Skeletal muscle satellite cell (primary cell): ENCODE data around the gene PPP1R3E.
A peak's percentile ranks its signal among the peaks of the same experiment; 100 is the strongest.
"Not testable (repeated sequence)": the region's sequence is repeated elsewhere in the genome, so short reads cannot be mapped to it uniquely, and the experiment has no call there.

Source experiments
- H3K27me3 ChIP-seq: 2 replicates; pipeline ENCODE4 v1.7.0; 2013; ENCODE audit warnings: low read length; ENCODE audit not compliant: control insufficient read depth, insufficient read depth
- H3K36me3 ChIP-seq: 2 replicates; pipeline ENCODE4 v1.7.0; 2013; ENCODE audit warnings: mild to moderate bottlenecking, control low read depth, low read length; ENCODE audit not compliant: insufficient read depth
- H3K4me1 ChIP-seq: 2 replicates; pipeline ENCODE4 v1.7.0; 2013; ENCODE audit warnings: low read length; ENCODE audit not compliant: control insufficient read depth, insufficient read depth
- H3K4me2 ChIP-seq: 2 replicates; pipeline ENCODE4 v1.7.0; 2013; ENCODE audit warnings: mild to moderate bottlenecking, low read length
- H3K4me3 ChIP-seq: 2 replicates; pipeline ENCODE4 v1.7.0; 2013; ENCODE audit warnings: low read length
- H3K9ac ChIP-seq: 2 replicates; pipeline ENCODE4 v1.7.0; 2013; ENCODE audit warnings: mild to moderate bottlenecking, low read depth, low read length, moderate library complexity
- H3K9me3 ChIP-seq: replicated peaks from 2 replicates; pipeline ENCODE4 v1.7.0; 2013; ENCODE audit warnings: mild to moderate bottlenecking, control low read depth, low read length

The PPP1R3E gene

GRCh38 chr14:23335623-23336022, 33.0 kb upstream of the PPP1R3E start:
- Histone ChIP-seq H3K9me3 (no peaks in the 10 kb centered on the region), H3K4me1 (no peaks in the 10 kb centered on the region), H3K36me3 (no peaks in the 10 kb centered on the region), H3K4me2 (no peak overlapping the region), H3K9ac (no peak overlapping the region), H3K27me3 (peaks cover 23% of the 10 kb centered on the region), H3K4me3 (no peak overlapping the region)

- Histone ChIP-seq H3K4me2 (no peak overlapping the region), H3K9me3 (no peaks in the 10 kb centered on the region), H3K9ac (no peak overlapping the region), H3K27me3 (peaks cover 3% of the 10 kb centered on the region), H3K36me3 (peaks cover 27% of the 10 kb centered on the region), H3K4me3 (no peak overlapping the region), H3K4me1 (peaks cover 4% of the 10 kb centered on the region)
These were observed 25.5 kb upstream of the PPP1R3E start for GRCh38 chr14:23327947-23328744.

- H3K4me3 ChIP-seq, result no peak overlapping the region
- no peaks in the 10 kb centered on the region for H3K9me3 ChIP-seq
- no peak overlapping the region for H3K4me2 ChIP-seq
- peaks cover 10% of the 10 kb centered on the region for H3K4me1 ChIP-seq
- no peaks in the 10 kb centered on the region for H3K27me3 ChIP-seq
- H3K36me3 ChIP-seq, result peaks cover 30% of the 10 kb centered on the region
- no peak overlapping the region for H3K9ac ChIP-seq
These were observed 24.1 kb upstream of the PPP1R3E start for GRCh38 chr14:23326491-23327332.

- H3K4me3 ChIP-seq, H3K27me3 ChIP-seq, H3K4me2 ChIP-seq, H3K9ac ChIP-seq, H3K9me3 ChIP-seq: not testable (repeated sequence)
- peaks cover 30% of the 10 kb centered on the region for H3K36me3 ChIP-seq
- peaks cover 10% of the 10 kb centered on the region for H3K4me1 ChIP-seq
These were observed 23.1 kb upstream of the PPP1R3E start for GRCh38 chr14:23325746-23326145.

- Histone ChIP-seq H3K9me3 (no peaks in the 10 kb centered on the region), H3K27me3 (no peaks in the 10 kb centered on the region), H3K4me3 (no peak overlapping the region), H3K9ac (no peak overlapping the region), H3K36me3 (peaks cover 36% of the 10 kb centered on the region), H3K4me1 (peaks cover 15% of the 10 kb centered on the region), H3K4me2 (no peak overlapping the region)
These were observed 22.3 kb upstream of the PPP1R3E start for GRCh38 chr14:23324993-23325392.

- Histone ChIP-seq H3K4me2 (no peak overlapping the region), H3K9ac (no peak overlapping the region), H3K36me3 (peaks cover 42% of the 10 kb centered on the region), H3K27me3 (no peaks in the 10 kb centered on the region), H3K4me1 (peaks cover 15% of the 10 kb centered on the region), H3K9me3 (no peaks in the 10 kb centered on the region), H3K4me3 (no peak overlapping the region)
These were observed 21.8 kb upstream of the PPP1R3E start for GRCh38 chr14:23324455-23324846.

GRCh38 chr14:23323838-23324454, 21.3 kb upstream of the PPP1R3E start:
- no peak overlapping the region for H3K4me2 ChIP-seq
- H3K27me3 ChIP-seq, result no peaks in the 10 kb centered on the region
- peaks cover 15% of the 10 kb centered on the region for H3K4me1 ChIP-seq
- H3K4me3 ChIP-seq, result no peak overlapping the region
- no peaks in the 10 kb centered on the region for H3K9me3 ChIP-seq
- peaks cover 44% of the 10 kb centered on the region for H3K36me3 ChIP-seq
- no peak overlapping the region for H3K9ac ChIP-seq

GRCh38 chr14:23322568-23323517, 20.2 kb upstream of the PPP1R3E start:
- Histone ChIP-seq H3K4me3 (peak overlapping the region; percentile 82), H3K9me3 (no peaks in the 10 kb centered on the region), H3K4me2 (peak overlapping the region; percentile 88), H3K27me3 (no peaks in the 10 kb centered on the region), H3K36me3 (peaks cover 44% of the 10 kb centered on the region), H3K9ac (peak overlapping the region; percentile 92), H3K4me1 (peaks cover 15% of the 10 kb centered on the region)

- H3K27me3 ChIP-seq, result no peaks in the 10 kb centered on the region
- peak overlapping the region; percentile 88 for H3K4me2 ChIP-seq
- peak overlapping the region; percentile 92 for H3K9ac ChIP-seq
- H3K36me3 ChIP-seq, result peaks cover 48% of the 10 kb centered on the region
- H3K9me3 ChIP-seq, result no peaks in the 10 kb centered on the region
- peak overlapping the region; percentile 82 for H3K4me3 ChIP-seq
- peaks cover 16% of the 10 kb centered on the region for H3K4me1 ChIP-seq
These were observed 19.2 kb upstream of the PPP1R3E start for GRCh38 chr14:23321572-23322547.
